Neural progenitor cell (in vitro differentiated cells): ENCODE measurements around the gene CNOT3.

ENCODE experiments used
- EZH2 ChIP-seq: fragments of 200-600 bp; sonication (generic); IDR thresholded peaks from 2 replicates; pipeline ENCODE4 v1.6.1; 2017; ENCODE audit warnings: antibody characterized with exemption, mild to moderate bottlenecking, moderate library complexity
- TF ChIP-seq, protein P1 (sequence below): fragments of 200-600 bp; sonication (generic); IDR thresholded peaks from 2 replicates; pipeline ENCODE4 v1.5.1; 2017; ENCODE audit warnings: antibody characterized with exemption, mild to moderate bottlenecking

DNA sequence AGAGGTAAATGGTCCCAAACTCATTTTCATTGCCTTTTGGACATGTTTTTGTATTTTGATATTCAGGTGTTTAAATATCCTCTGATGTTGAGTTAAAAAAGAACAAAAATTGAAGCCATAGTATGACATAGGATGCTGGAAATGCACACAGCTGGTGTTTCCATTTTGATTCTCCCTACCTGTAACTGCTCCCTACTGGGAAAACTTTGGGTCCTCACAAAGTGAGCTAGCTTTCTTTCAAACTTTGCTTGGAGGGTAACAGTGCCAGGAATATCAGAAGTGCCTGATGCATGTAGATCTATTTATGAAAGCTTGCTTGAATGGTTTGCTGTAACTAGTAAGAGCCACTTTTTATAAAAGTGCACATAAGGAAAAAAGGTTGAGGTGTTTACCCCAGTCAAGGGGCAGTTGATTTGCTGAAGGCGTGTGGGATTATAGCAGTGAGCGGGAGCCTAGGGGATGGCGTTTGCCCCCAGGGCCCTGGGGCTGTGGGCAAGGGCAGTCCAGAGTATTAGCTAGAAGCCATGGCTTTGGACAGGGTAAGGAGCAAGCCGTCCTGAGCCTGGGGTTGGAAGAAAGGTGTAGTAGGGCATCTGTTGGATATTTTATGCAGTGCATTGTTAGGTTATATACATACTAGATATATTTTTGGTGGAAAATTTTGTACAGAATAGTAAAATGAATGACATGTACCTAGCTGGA is 67.4 kb downstream of the CNOT3 start:
- TF ChIP-seq, protein P1, sequence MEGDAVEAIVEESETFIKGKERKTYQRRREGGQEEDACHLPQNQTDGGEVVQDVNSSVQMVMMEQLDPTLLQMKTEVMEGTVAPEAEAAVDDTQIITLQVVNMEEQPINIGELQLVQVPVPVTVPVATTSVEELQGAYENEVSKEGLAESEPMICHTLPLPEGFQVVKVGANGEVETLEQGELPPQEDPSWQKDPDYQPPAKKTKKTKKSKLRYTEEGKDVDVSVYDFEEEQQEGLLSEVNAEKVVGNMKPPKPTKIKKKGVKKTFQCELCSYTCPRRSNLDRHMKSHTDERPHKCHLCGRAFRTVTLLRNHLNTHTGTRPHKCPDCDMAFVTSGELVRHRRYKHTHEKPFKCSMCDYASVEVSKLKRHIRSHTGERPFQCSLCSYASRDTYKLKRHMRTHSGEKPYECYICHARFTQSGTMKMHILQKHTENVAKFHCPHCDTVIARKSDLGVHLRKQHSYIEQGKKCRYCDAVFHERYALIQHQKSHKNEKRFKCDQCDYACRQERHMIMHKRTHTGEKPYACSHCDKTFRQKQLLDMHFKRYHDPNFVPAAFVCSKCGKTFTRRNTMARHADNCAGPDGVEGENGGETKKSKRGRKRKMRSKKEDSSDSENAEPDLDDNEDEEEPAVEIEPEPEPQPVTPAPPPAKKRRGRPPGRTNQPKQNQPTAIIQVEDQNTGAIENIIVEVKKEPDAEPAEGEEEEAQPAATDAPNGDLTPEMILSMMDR, result no peak
- no peak for TF ChIP-seq EZH2
